OCI-LY1 (cell line): ENCODE results near the gene CENPVL1.

ENCODE experiments used
- CTCF ChIP-seq: fragments of 200-600 bp; sonication (generic), shearing (Covaris generic); IDR thresholded peaks from 2 replicates; pipeline ENCODE4 v1.5.1; 2017; ENCODE audit warnings: mild to moderate bottlenecking, antibody characterized with exemption, low read length, moderate library complexity, mixed read lengths
- EZH2 ChIP-seq: fragments of 200-600 bp; sonication (generic), shearing (Covaris generic); IDR thresholded peaks from 2 replicates; pipeline ENCODE4 v1.8.0; 2017; ENCODE audit warnings: borderline replicate concordance, mixed run types, mild to moderate bottlenecking, antibody characterized with exemption, low read length, moderate library complexity, mixed read lengths

DNA sequence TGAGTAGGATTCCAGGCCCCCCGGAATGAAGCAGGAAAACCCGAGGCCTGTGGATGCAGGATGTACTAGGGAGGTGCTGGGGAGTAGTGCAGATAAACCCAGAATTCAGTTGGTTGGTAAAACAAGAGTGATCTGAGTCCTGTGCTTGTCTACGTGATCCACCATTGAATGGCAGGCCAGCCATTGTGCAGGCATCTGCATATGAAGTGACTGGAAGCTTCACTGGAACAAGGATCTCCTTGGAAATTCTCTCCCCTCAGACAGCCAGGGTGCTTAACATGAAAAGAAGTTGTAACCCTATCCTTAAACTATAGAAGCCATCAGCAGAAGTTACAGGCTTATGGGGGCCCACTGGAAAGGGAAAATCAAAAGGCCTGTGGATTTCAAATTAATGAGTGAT is 32.3 kb downstream of the CENPVL1 start:
- TF ChIP-seq CTCF (no peak), EZH2 (no peak)
